Measurements from ENCODE around the gene BARD1. TPM values are rescaled to one million over a fixed set of nuclear protein-coding genes. Genes with fewer than 3 reads are reported as not detected.
A peak's percentile ranks its signal among the peaks of the same experiment; 100 is the strongest.

Gene BARD1
- total and polyA plus RNA-seq, 2 of the 8 experiments (the other 6 are each of a cell fraction or from before 2014, with no cell fraction given): 11.1 to 29.8 TPM

DNA sequence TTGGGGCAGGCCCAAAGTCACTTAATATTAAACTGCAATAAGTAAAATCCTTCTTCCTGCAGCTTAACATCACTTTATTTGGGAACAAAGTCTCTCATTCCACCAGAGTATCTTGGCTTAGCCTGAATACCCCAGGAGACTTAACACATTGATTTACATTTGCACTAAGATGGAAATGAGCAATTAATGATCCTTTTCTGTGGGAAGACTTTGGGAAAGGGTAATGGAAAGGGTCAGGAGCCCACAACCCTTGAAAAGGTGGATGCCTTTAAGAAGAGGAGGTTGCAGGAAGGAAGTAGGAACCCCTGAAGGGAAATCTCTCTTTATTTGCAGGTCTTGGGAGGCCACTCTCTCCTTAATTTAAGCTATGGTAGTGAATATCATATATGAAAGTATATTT, 28.0 kb upstream of the BARD1 start:
- Histone ChIP-seq H2BK12ac (ENCODE audit: low read depth, low read length) (no peak overlapping the region), H4K20me1 (replicated peaks in 1 of 2; ENCODE audit: control insufficient read depth in 1 of 2, insufficient read depth in 2 of 2, low read length in 2 of 2) (no peaks in the 10 kb centered on the region), H3K14ac (ENCODE audit: insufficient read length) (no peak overlapping the region), H2BK5ac (ENCODE audit: low read depth, low read length) (no peak overlapping the region; the same call in 1 of the 2 replicates), H3K23ac (ENCODE audit: insufficient read length) (no peak overlapping the region), H3K56ac (replicated peaks; ENCODE audit: insufficient read length, low read depth, low read length) (no peak overlapping the region), H3K36me3 (ENCODE audit: control insufficient read depth in 2 of 4, insufficient read depth in 4 of 4, low read length in 3 of 4) (no peaks in the 10 kb centered on the region), H3K23me2 (ENCODE audit: low read depth, low read length) (no peaks in the 10 kb centered on the region), H2BK20ac (ENCODE audit: low read length) (no peak overlapping the region), H3K9ac (replicated peaks in 1 of 4; ENCODE audit: extremely low read depth in 1 of 4, low read depth in 3 of 4, low read length in 3 of 4) (no peak overlapping the region), H3K79me1 (ENCODE audit: low read depth, low read length) (no peaks in the 10 kb centered on the region), H3K9me3 (ENCODE audit: insufficient read depth in 2 of 2, low read depth in 1 of 2, low read length in 1 of 2) (peaks cover 5 to 7% of the 10 kb centered on the region in 2 experiments; a peak in 2 of 4 replicates), H3K4ac (replicated peaks; ENCODE audit: insufficient read length, low read depth, low read length) (no peak overlapping the region), H3K4me3 (ENCODE audit: extremely low read depth in 1 of 4, insufficient read depth in 2 of 4, low read depth in 3 of 4, low read length in 4 of 4) (no peak overlapping the region), H4K91ac (replicated peaks; ENCODE audit: insufficient read length, low read length) (no peak overlapping the region), H3K27ac (ENCODE audit: low read depth, low read length) (no peak overlapping the region), H2AFZ (ENCODE audit: low read length) (no peak overlapping the region), H4K8ac (ENCODE audit: extremely low read depth, insufficient read depth, low read length) (no peak overlapping the region), H3K79me2 (ENCODE audit: control insufficient read depth in 1 of 2, insufficient read depth in 2 of 2, low read length in 2 of 2) (no peaks in the 10 kb centered on the region), H3K4me1 (replicated peaks in 1 of 4; ENCODE audit: control insufficient read depth in 3 of 4, insufficient read depth in 4 of 4, low read length in 3 of 4) (peaks cover 0 to 3% (median 2%) of the 10 kb centered on the region in 4 experiments; a peak in 3 of 7 replicates), H2BK120ac (replicated peaks; ENCODE audit: low read depth, low read length) (no peak overlapping the region), H3K18ac (ENCODE audit: extremely low read depth, low read length) (no peak overlapping the region), H3K27me3 (replicated peaks in 1 of 4; ENCODE audit: control insufficient read depth in 3 of 4, extremely low read depth in 1 of 4, insufficient read depth in 3 of 4, low read length in 3 of 4) (no peaks in the 10 kb centered on the region), H2AK5ac (ENCODE audit: low read depth, low read length) (no peak overlapping the region), H4K5ac (ENCODE audit: insufficient read length, low read depth, low read length) (no peak overlapping the region), H2BK15ac (ENCODE audit: low read length) (no peak overlapping the region), H3K4me2 (ENCODE audit: insufficient read depth in 1 of 2, low read depth in 2 of 2, low read length in 2 of 2) (peak overlapping the region in 1 of 2 experiments; percentile 38; a peak in 1 of 4 replicates)
- POLR2A ChIA-PET (ENCODE audit: partially characterized antibody): no interaction called here
- no peak for DNase-seq (ENCODE audit: low read depth in 1 of 2, low spot score in 2 of 2)
- no peak for FAIRE-seq
- TF ChIP-seq POU5F1 (IDR thresholded peaks at IDR 0.05; ENCODE audit: low read depth, low read length) (no peak), TAF7 (optimal IDR thresholded peaks at IDR 0.05; ENCODE audit: borderline replicate concordance, low read depth, low read length) (no peak), SIRT6 (IDR thresholded peaks at IDR 0.05; ENCODE audit: low read length) (no peak), YY1 (IDR thresholded peaks at IDR 0.05; ENCODE audit: low read depth, low read length) (no peak), RAD21 (IDR thresholded peaks at IDR 0.05 in 1 of 2, conservative IDR thresholded peaks at IDR 0.05 in 1 of 2; ENCODE audit: low read depth in 2 of 2, low read length in 2 of 2) (0 out of 4 replicates have a peak, but pooled peaks of 1 of the 2 experiments have one; percentile 4), TAF1 (IDR thresholded peaks at IDR 0.05; ENCODE audit: low read depth, low read length) (no peak), KDM4A (IDR thresholded peaks at IDR 0.05; ENCODE audit: low read depth, low read length, severe bottlenecking) (no peak), BRCA1 (IDR thresholded peaks at IDR 0.05; ENCODE audit: low read depth, low read length) (no peak)
- CTCF ChIA-PET (ENCODE audit: partially characterized antibody): interaction anchor here (0.9 kb wide), 1 partner anchor 72 kb away, joined by 5 read pairs; no protein-coding TSS in a partner anchor
